HG03457 (cell line): ENCODE results near the gene MZT2A.
A peak's percentile ranks its signal among the peaks of the same experiment; 100 is the strongest.
"Not testable (repeated sequence)": the region's sequence is repeated elsewhere in the genome, so short reads cannot be mapped to it uniquely, and the experiment has no call there.

Experiments used
- ATAC-seq: cut with Tn5 transposase; IDR thresholded peaks from one replicate; pipeline ENCODE4 v1.9.1; 2021; ENCODE audit warnings: moderate number of reproducible peaks; ENCODE audit not compliant: unreplicated experiment

Gene MZT2A

GRCh38 chr2:131493199-131493968 lies 1.2 kb upstream of the MZT2A start:
- ATAC-seq: peak; percentile 19

- peak; percentile 73 for ATAC-seq
Observed at GRCh38 chr2:131492418-131493198, 411 bp upstream of the MZT2A start.

- ATAC-seq: not testable (repeated sequence)
Observed at GRCh38 chr2:131491469-131491836, 744 bp downstream of the MZT2A start.

- ATAC-seq: not testable (repeated sequence)
Observed at GRCh38 chr2:131490616-131491468, 1.4 kb downstream of the MZT2A start.

- no peak for ATAC-seq
Observed at GRCh38 chr2:131488306-131489205, 3.6 kb downstream of the MZT2A start.

- not testable (repeated sequence) for ATAC-seq
Observed at GRCh38 chr2:131486201-131486902, 5.8 kb downstream of the MZT2A start.

GRCh38 chr2:131484906-131485460 lies 7.2 kb downstream of the MZT2A start:
- not testable (repeated sequence) for ATAC-seq

- ATAC-seq: not testable (repeated sequence)
Observed at GRCh38 chr2:131483981-131484820, 8.0 kb downstream of the MZT2A start.

- ATAC-seq: not testable (repeated sequence)
Observed at GRCh38 chr2:131482506-131483155, 9.6 kb downstream of the MZT2A start.

GRCh38 chr2:131480351-131480750 lies 11.8 kb downstream of the MZT2A start:
- not testable (repeated sequence) for ATAC-seq

- ATAC-seq: not testable (repeated sequence)
Observed at GRCh38 chr2:131478850-131479461, 13.2 kb downstream of the MZT2A start.

GRCh38 chr2:131478074-131478849 lies 13.9 kb downstream of the MZT2A start:
- not testable (repeated sequence) for ATAC-seq

GRCh38 chr2:131477227-131477626 lies 15.0 kb downstream of the MZT2A start:
- ATAC-seq: not testable (repeated sequence)

- ATAC-seq: not testable (repeated sequence)
Observed at GRCh38 chr2:131476363-131476762, 15.8 kb downstream of the MZT2A start.

GRCh38 chr2:131475831-131476230 lies 16.4 kb downstream of the MZT2A start, which contains the start of gene TUBA3D:
Gene TUBA3D (plus strand): TSS chr2:131476119. CDS start chr2:131476200, 81 bp downstream.
- no peak for ATAC-seq

- not testable (repeated sequence) for ATAC-seq
Observed at GRCh38 chr2:131473266-131473665, 18.9 kb downstream of the MZT2A start.
